Heart right ventricle (tissue), 16 donors: ENCODE data around the gene VGLL4. TPM values are rescaled to one million over a fixed set of nuclear protein-coding genes. Genes with fewer than 3 reads are reported as not detected.

ENCODE experiments used
- ATAC-seq, 8 donors: fragments of 200-7000 bp; cut with Tn5 transposase; one replicate each; pipeline ENCODE4 v1.9.1; 2020; ENCODE audit warnings: mild to moderate bottlenecking in 8 of 8, moderate library complexity in 8 of 8, moderate number of reproducible peaks in 1 of 8
- DNase-seq, 2 donors: peaks; one replicate each; pipeline ENCODE4 v3.0.0-alpha.2; 2020
- H3K27ac ChIP-seq, 10 donors: fragments of 200-600 bp; sonication (generic) in 2 of 10; one replicate each; pipeline versions ENCODE4 v1.5.0 to v1.8.0; 2020 to 2022; ENCODE audit warnings: mild to moderate bottlenecking in 3 of 10
- H3K27me3 ChIP-seq, 7 donors: fragments of 200-600 bp; one replicate each; pipeline ENCODE4 v1.8.0; 2021 to 2022; ENCODE audit warnings: mild to moderate bottlenecking in 2 of 7
- H3K36me3 ChIP-seq, 9 donors: fragments of 200-600 bp; sonication (generic) in 1 of 9; one replicate each; pipeline versions ENCODE4 v1.5.0 to v1.8.0; 2020 to 2022; ENCODE audit warnings: mild to moderate bottlenecking in 2 of 9
- H3K4me1 ChIP-seq, 9 donors: fragments of 200-600 bp; sonication (generic) in 1 of 9; one replicate each; pipeline versions ENCODE4 v1.5.0 to v1.8.0; 2020 to 2022; ENCODE audit warnings: mild to moderate bottlenecking in 4 of 9
- H3K4me3 ChIP-seq, 10 donors: fragments of 200-600 bp; sonication (generic) in 2 of 10; one replicate each; pipeline versions ENCODE4 v1.5.0 to v1.8.0; 2020 to 2022; ENCODE audit warnings: mild to moderate bottlenecking in 7 of 10, moderate library complexity in 2 of 10
- H3K9me3 ChIP-seq, 11 donors: fragments of 200-600 bp in 10 of 11; sonication (generic) in 2 of 11; one replicate each; pipeline versions ENCODE4 v1.5.0 to v1.8.0; 2013 to 2022; ENCODE audit warnings: mild to moderate bottlenecking in 2 of 11, control low read depth in 1 of 11, moderate library complexity in 1 of 11
- WGBS, 2 donors: extraction: QIAGEN DNeasy Blood & Tissue Kit; methylation state at CpG; one replicate each; pipeline ENCODE4 v1.1.7; 2013; ENCODE audit warnings: inconsistent platforms in 1 of 2; 5-methylcytosine and 5-hydroxymethylcytosine counted together
- intact Hi-C, 10 donors: fragments of 100-400 bp; cut with DNase I; formaldehyde crosslinking; loops; one replicate each; pipeline versions ENCODE4 v1.11.1 to v1.14.2; 2022
- polyA plus RNA-seq, 2 donors: library from polyadenylated mRNA; stranded (reverse); fragments of 200-250 nt; gene quantifications; one replicate each; pipeline ENCODE4 v1.2.3, GENCODE V29; 2013
- total RNA-seq, 10 donors: library from RNA; stranded (reverse); fragmentation: NEBNext Ultra II Directional in 3 of 10; extraction: Animal tissue kit (Norgen Biotek cat#: 25700) in 3 of 10; gene quantifications; one replicate each; pipeline versions ENCODE4 v1.2.1 to v1.2.4, GENCODE V29; 2021 to 2023
- TF ChIP-seq, protein P1 (sequence below), 9 donors: fragments of 200-600 bp; sonication (generic) in 2 of 9; IDR thresholded peaks; one replicate each; pipeline versions ENCODE4 v1.5.0 to v1.8.0; 2021 to 2022; ENCODE audit warnings: antibody characterized with exemption in 9 of 9, mild to moderate bottlenecking in 5 of 9, moderate library complexity in 1 of 9
- donor health status: Arrhythmogenic right ventricular cardiomyopathy.
- donor health status: ischemic (EF 13 %, LVEDD 7.1; RV severe dilation, severe dysfunction).
- donor health status: healthy with polysubstance abuse.
- donor health status: DM: no; HTN: yes; CAD: no.
- donor health status: DM: no; HTN: no; CAD: no.
- donor health status: ischemic (EF 25% LVEDD 6.9; RV normal size, moderate dysfunction).
- donor health status: ischemic (EF 25% LVEDD 5.7; RV mildly dilated, moderate dysfunction).
- donor health status: healthy.
- donor health status: DM: yes; HTN: yes; CAD: no.
- donor health status: Ischemic cardiomyopathy.
- donor health status: ischemic (EF 35%, LVEDD 5.7; RV mildly dilated, moderate dysfunction).
- donor health status: nonischemic (EF 11% LVEDD 7.7; RV severe dilation, severe dysfunction).
- donor health status: DM: yes; HTN: yes; CAD: no.
- donor health status: PGD.
- donor health status: ischemic (EF 29% LVEDD 5.4; RV normal size, mild dysfunction).
- donor health status: nonischemic (EF 23%, LVEDD 6.1; RV moderate dilation, normal function).

VGLL4 gene
- total and polyA plus RNA-seq, 12 donors = 14.5 to 46.1 (median 29.6) TPM

DNA sequence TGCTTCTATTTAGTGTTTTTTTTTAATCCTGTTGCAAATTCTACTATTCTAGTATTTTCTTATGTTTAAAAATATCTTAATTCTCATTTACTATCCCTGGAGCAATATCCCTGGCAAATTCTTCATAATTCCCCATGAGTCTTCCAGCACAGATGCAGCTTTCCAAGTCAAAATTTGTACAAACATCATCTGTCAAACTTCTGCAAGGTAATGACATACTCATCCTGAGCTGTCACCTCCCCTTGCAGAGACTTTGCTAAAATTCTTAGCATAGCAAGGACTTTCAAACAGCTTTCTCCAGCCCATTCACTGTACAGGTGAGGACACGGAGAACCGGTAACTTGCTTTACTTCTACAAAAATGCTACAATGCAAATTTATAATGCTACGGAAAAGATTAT, 28.6 kb upstream of the VGLL4 start:
- intact Hi-C loops = no loop called here
- Histone ChIP-seq H3K27ac (no peak overlapping the region), H3K36me3 (peaks cover 0 to 5% (median 0%) of the 10 kb centered on the region in 9 donors), H3K4me3 (no peak overlapping the region), H3K27me3 (no peaks in the 10 kb centered on the region), H3K9me3 (no peaks in the 10 kb centered on the region), H3K4me1 (peaks cover 0 to 31% (median 24%) of the 10 kb centered on the region in 9 donors)
- no peak for ATAC-seq
- 77 to 83% methylated on average over 3 of the region's 3 CpGs for WGBS, 2 donors
- DNase-seq = no peak
- TF ChIP-seq, protein P1, sequence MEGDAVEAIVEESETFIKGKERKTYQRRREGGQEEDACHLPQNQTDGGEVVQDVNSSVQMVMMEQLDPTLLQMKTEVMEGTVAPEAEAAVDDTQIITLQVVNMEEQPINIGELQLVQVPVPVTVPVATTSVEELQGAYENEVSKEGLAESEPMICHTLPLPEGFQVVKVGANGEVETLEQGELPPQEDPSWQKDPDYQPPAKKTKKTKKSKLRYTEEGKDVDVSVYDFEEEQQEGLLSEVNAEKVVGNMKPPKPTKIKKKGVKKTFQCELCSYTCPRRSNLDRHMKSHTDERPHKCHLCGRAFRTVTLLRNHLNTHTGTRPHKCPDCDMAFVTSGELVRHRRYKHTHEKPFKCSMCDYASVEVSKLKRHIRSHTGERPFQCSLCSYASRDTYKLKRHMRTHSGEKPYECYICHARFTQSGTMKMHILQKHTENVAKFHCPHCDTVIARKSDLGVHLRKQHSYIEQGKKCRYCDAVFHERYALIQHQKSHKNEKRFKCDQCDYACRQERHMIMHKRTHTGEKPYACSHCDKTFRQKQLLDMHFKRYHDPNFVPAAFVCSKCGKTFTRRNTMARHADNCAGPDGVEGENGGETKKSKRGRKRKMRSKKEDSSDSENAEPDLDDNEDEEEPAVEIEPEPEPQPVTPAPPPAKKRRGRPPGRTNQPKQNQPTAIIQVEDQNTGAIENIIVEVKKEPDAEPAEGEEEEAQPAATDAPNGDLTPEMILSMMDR (IDR thresholded peaks at IDR 0.05) = no peak

DNA sequence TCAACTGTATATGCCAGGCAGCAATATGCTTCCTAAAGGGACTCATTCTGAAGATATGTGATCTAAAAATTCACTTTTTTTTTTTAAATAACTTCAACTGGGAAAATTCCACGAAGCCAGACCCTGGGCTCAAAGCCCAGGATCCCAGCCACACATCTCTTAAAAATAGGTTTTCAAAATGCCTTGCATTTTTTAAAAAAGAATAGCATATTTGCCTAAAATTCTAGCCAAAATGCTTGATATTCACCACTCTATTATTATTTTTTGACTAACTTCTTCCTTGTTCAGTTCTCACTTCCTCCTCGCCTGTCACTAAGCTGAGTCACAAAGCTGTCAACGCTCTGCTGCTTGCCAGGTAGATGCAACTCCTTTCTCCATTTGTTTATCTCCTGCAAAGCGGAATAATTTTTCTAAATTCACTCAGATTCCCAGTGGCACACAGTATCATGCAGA, 28.0 kb upstream of the VGLL4 start:
- Histone ChIP-seq H3K4me1 (peaks cover 0 to 31% (median 24%) of the 10 kb centered on the region in 9 donors), H3K27ac (peak overlapping the region in 1 of 10 donors; percentile 12), H3K27me3 (no peaks in the 10 kb centered on the region), H3K36me3 (no peaks in the 10 kb centered on the region), H3K4me3 (no peak overlapping the region), H3K9me3 (no peaks in the 10 kb centered on the region)
- intact Hi-C loops = no loop called here
- WGBS, 2 donors = 35 to 42% methylated on average over 4 of the region's 4 CpGs
- TF ChIP-seq, protein P1 (IDR thresholded peaks at IDR 0.05) = no peak
- DNase-seq (peak in 1 of 2 donors; percentile 26), ATAC-seq (peak in 4 of 8 donors; percentile 41 to 88 (median 56))

DNA sequence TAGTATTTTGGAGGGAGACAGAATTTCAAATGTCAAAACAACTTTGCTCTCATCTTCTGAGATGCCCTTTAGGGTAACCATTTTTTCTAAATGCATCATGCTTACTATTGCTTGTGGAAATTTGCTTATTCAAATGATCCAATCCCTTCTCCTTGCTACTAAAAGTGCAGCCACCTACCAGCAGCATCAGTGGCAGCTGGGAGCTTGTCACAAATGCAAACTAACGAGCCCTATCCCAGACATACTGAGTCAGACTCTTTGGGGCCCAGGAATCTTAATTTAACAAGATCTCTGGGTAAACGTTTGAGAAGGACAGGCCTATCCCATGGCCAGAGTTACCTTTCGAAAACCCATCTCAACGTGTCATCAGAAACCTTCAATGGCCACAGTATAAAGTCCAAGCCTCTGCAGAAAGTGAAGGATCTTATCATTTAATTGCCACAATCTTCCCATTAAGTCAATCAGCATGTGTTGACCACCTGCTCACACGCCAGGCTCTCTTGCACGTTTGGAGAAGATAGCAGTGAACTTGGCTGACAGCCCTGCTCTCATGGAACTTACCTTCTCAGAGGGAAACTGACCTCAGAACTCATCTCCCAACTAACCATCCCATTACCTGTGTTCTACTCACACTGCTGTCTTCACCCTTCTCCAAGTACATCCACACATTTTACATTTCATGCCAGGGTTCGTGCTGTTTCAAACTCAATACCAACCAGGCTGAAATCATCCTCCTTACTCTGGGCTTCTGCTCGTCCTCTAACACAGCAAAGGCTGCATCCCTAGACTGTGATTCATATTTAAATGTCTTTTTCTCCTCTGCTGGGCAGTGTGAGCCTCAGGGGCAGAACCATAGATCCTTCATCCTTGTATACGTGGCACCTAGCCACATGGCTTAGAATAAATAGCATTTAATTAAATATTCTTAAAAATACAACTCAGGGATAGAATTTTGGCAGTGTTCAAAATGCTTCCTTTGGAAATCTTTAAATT, 24.8 kb upstream of the VGLL4 start:
- Histone ChIP-seq H3K36me3 (no peaks in the 10 kb centered on the region), H3K27me3 (no peaks in the 10 kb centered on the region), H3K9me3 (no peaks in the 10 kb centered on the region), H3K27ac (no peak overlapping the region), H3K4me3 (no peak overlapping the region), H3K4me1 (peaks cover 0 to 30% (median 24%) of the 10 kb centered on the region in 9 donors)
- ATAC-seq (no peak), DNase-seq (no peak)
- TF ChIP-seq, protein P1 (IDR thresholded peaks at IDR 0.05) = no peak
- 76 to 80% methylated on average over 9 of the region's 9 CpGs for WGBS, 2 donors
- intact Hi-C loops = loop anchor here in 1 of 10 donors (10.0 kb wide), 1 partner anchor 46 kb away; no protein-coding TSS in a partner anchor

DNA sequence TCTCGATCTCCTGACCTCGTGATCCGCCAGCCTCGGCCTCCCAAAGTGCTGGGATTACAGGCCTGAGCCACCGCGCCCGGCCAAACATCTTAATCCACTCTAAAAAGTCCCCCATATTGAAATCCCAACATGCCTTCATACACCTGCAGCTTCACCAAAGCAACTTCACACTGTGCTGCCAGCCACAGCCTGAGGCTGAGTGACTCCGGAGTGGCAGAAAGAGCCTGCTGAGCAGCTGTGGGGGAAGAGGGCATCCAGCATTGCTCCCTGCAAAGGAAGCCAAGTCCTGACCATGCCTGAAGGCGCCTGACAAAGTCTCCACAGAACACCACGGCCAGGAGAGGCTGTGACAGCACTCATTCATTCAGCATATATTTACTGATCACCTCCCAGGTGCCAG, 21.6 kb upstream of the VGLL4 start:
- intact Hi-C loops = loop anchor here in 1 of 10 donors (10.0 kb wide), 1 partner anchor 49 kb away; no protein-coding TSS in a partner anchor
- Histone ChIP-seq H3K4me1 (peaks cover 2 to 17% (median 15%) of the 10 kb centered on the region in 9 donors), H3K36me3 (no peaks in the 10 kb centered on the region), H3K4me3 (no peak overlapping the region), H3K27ac (no peak overlapping the region), H3K27me3 (no peaks in the 10 kb centered on the region), H3K9me3 (peaks cover 0 to 4% (median 0%) of the 10 kb centered on the region in 11 donors)
- DNase-seq (no peak), ATAC-seq (peak in 1 of 8 donors; percentile 41)
- 96% methylated on average over 9 of the region's 10 CpGs for WGBS, 2 donors
- TF ChIP-seq, protein P1 (IDR thresholded peaks at IDR 0.05) = no peak
